Hepatocyte (in vitro differentiated cells): Measurements from ENCODE around the gene DTNA.

Experiments
- EZH2 ChIP-seq: fragments of 200-600 bp; sonication (generic); IDR thresholded peaks from 2 replicates; pipeline ENCODE4 v1.6.1; 2016; ENCODE audit warnings: antibody characterized with exemption, mild to moderate bottlenecking, borderline replicate concordance
- EZH2phosphoT487 ChIP-seq: fragments of 200-600 bp; sonication (generic); IDR thresholded peaks from one replicate; pipeline ENCODE4 v1.6.1; 2018; ENCODE audit warnings: antibody characterized with exemption, mild to moderate bottlenecking, low read depth, moderate library complexity; ENCODE audit not compliant: unreplicated experiment, severe bottlenecking
- TF ChIP-seq, protein P1 (sequence below): fragments of 200-600 bp; sonication (generic); IDR thresholded peaks from 2 replicates; pipeline ENCODE4 v1.5.1; 2016; ENCODE audit warnings: antibody characterized with exemption, mild to moderate bottlenecking; ENCODE audit not compliant: poor library complexity

GRCh38 chr18:34844732-34845459, 134.8 kb downstream of the DTNA start:
- TF ChIP-seq, protein P1, sequence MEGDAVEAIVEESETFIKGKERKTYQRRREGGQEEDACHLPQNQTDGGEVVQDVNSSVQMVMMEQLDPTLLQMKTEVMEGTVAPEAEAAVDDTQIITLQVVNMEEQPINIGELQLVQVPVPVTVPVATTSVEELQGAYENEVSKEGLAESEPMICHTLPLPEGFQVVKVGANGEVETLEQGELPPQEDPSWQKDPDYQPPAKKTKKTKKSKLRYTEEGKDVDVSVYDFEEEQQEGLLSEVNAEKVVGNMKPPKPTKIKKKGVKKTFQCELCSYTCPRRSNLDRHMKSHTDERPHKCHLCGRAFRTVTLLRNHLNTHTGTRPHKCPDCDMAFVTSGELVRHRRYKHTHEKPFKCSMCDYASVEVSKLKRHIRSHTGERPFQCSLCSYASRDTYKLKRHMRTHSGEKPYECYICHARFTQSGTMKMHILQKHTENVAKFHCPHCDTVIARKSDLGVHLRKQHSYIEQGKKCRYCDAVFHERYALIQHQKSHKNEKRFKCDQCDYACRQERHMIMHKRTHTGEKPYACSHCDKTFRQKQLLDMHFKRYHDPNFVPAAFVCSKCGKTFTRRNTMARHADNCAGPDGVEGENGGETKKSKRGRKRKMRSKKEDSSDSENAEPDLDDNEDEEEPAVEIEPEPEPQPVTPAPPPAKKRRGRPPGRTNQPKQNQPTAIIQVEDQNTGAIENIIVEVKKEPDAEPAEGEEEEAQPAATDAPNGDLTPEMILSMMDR: no peak
- TF ChIP-seq EZH2phosphoT487: no peak
- no peak for TF ChIP-seq EZH2
